OCI-LY1 (cell line): ENCODE results near the gene PAX5.
A peak's percentile ranks its signal among the peaks of the same experiment; 100 is the strongest.

Experiments used
- H2AFZ ChIP-seq: fragments of 200-600 bp; sonication (generic), shearing (Covaris generic); 2 replicates; pipeline ENCODE4 v1.6.0; 2014; ENCODE audit warnings: antibody characterized with exemption, mild to moderate bottlenecking, low read length
- H3F3A ChIP-seq: fragments of 200-600 bp; sonication (generic), shearing (Covaris generic); 2 replicates; pipeline ENCODE4 v1.6.0; 2014; ENCODE audit warnings: mild to moderate bottlenecking, antibody characterized with exemption, low read length, moderate library complexity; ENCODE audit not compliant: insufficient read depth
- H3K27ac ChIP-seq: fragments of 200-600 bp; sonication (generic); 2 replicates; pipeline ENCODE4 v1.5.1; 2014; ENCODE audit warnings: low read length, mixed run types, mild to moderate bottlenecking, low read depth; ENCODE audit not compliant: poor library complexity, severe bottlenecking
- H3K27me3 ChIP-seq: fragments of 200-600 bp; sonication (generic); 2 replicates; pipeline ENCODE4 v1.6.0; 2014; ENCODE audit warnings: antibody characterized with exemption, mild to moderate bottlenecking, low read length, moderate library complexity; ENCODE audit not compliant: insufficient read depth
- H3K36me3 ChIP-seq: fragments of 200-600 bp; sonication (generic); 2 replicates; pipeline ENCODE4 v1.6.1; 2014; ENCODE audit warnings: mild to moderate bottlenecking, antibody characterized with exemption, low read length, moderate library complexity, mixed read lengths; ENCODE audit not compliant: insufficient read depth
- H3K4me1 ChIP-seq: fragments of 200-600 bp; sonication (generic); 2 replicates; pipeline ENCODE4 v1.5.1; 2014; ENCODE audit warnings: mild to moderate bottlenecking, low read length, moderate library complexity; ENCODE audit not compliant: insufficient read depth, severe bottlenecking
- H3K4me2 ChIP-seq: fragments of 200-600 bp; sonication (generic), shearing (Covaris generic); 2 replicates; pipeline ENCODE4 v1.6.1; 2014; ENCODE audit warnings: low read length
- H3K4me3 ChIP-seq: fragments of 200-600 bp; sonication (generic); 2 replicates; pipeline ENCODE4 v1.5.1; 2014; ENCODE audit warnings: low read length, low read depth, mild to moderate bottlenecking, mixed read lengths; ENCODE audit not compliant: poor library complexity, severe bottlenecking
- H3K79me2 ChIP-seq: fragments of 200-600 bp; shearing (Covaris generic); 2 replicates; pipeline ENCODE4 v1.6.1; 2016; ENCODE audit warnings: mixed run types, low read length, mixed read lengths; ENCODE audit not compliant: insufficient read depth
- H3K9ac ChIP-seq: fragments of 200-600 bp; sonication (generic), shearing (Covaris generic); 2 replicates; pipeline ENCODE4 v1.6.1; 2014; ENCODE audit warnings: mild to moderate bottlenecking, low read length, mixed read lengths
- H3K9me2 ChIP-seq: fragments of 200-600 bp; sonication (generic), shearing (Covaris generic); 2 replicates; pipeline ENCODE4 v1.6.1; 2014; ENCODE audit warnings: low read depth, mild to moderate bottlenecking, low read length, mixed read lengths
- H3K9me3 ChIP-seq: fragments of 200-600 bp; shearing (Covaris generic); 2 replicates; pipeline ENCODE4 v1.6.1; 2014; ENCODE audit warnings: low read length, mixed read lengths
- H4K20me1 ChIP-seq: fragments of 200-600 bp; sonication (generic), shearing (Covaris generic); 2 replicates; pipeline ENCODE4 v1.6.0; 2016; ENCODE audit warnings: mild to moderate bottlenecking, low read length; ENCODE audit not compliant: insufficient read depth
- EZH2 ChIP-seq: fragments of 200-600 bp; sonication (generic), shearing (Covaris generic); IDR thresholded peaks from 2 replicates; pipeline ENCODE4 v1.8.0; 2017; ENCODE audit warnings: borderline replicate concordance, mixed run types, mild to moderate bottlenecking, antibody characterized with exemption, low read length, moderate library complexity, mixed read lengths
- TF ChIP-seq, protein P1 (sequence below): fragments of 200-600 bp; sonication (generic), shearing (Covaris generic); IDR thresholded peaks from 2 replicates; pipeline ENCODE4 v1.5.1; 2017; ENCODE audit warnings: mild to moderate bottlenecking, antibody characterized with exemption, low read length, moderate library complexity, mixed read lengths

The PAX5 gene

DNA sequence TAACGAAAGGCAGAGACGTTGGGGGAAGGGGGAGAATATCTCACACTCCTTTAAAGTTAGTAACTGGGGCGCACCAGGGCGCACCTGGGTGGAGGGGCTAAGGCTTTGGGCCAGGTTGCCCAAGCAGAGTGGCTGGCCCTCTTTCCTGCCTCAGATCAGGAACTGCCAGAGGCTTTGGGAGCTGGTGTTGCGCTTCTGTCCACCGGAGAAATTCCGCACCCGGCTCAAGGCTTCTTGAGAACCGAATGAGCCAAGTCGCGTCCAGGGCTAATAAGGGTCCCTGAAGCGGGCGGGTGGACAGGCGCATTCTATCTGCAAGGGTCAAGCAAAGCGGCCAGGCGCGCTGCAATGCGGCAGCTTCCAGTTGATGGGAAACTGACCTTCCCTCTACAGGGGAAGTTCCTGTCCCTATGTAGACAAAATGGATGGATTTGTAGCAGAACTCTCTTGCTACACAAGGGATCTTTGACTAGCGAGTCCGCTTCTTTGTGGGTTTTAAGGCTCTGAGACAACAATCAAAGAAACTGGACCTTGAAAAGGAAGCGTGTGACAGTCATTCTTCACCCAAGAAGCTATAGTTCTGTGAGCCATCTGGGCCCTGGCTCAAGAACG lies 5.5 kb downstream of the PAX5 start:
- Histone ChIP-seq H2AFZ (no peak overlapping the region), H3K27ac (peak overlapping the region; percentile 97), H3K79me2 (peaks cover 75% of the 10 kb centered on the region), H3F3A (peaks cover 5% of the 10 kb centered on the region; the same call in 1 of the 2 replicates), H3K9ac (peak overlapping the region; percentile 94), H3K9me2 (no peaks in the 10 kb centered on the region), H4K20me1 (no peaks in the 10 kb centered on the region), H3K9me3 (no peaks in the 10 kb centered on the region), H3K27me3 (no peaks in the 10 kb centered on the region), H3K36me3 (peaks cover 32% of the 10 kb centered on the region), H3K4me3 (peak overlapping the region; percentile 82), H3K4me2 (peak overlapping the region; percentile 88), H3K4me1 (peaks cover 81% of the 10 kb centered on the region)
- TF ChIP-seq, protein P1, sequence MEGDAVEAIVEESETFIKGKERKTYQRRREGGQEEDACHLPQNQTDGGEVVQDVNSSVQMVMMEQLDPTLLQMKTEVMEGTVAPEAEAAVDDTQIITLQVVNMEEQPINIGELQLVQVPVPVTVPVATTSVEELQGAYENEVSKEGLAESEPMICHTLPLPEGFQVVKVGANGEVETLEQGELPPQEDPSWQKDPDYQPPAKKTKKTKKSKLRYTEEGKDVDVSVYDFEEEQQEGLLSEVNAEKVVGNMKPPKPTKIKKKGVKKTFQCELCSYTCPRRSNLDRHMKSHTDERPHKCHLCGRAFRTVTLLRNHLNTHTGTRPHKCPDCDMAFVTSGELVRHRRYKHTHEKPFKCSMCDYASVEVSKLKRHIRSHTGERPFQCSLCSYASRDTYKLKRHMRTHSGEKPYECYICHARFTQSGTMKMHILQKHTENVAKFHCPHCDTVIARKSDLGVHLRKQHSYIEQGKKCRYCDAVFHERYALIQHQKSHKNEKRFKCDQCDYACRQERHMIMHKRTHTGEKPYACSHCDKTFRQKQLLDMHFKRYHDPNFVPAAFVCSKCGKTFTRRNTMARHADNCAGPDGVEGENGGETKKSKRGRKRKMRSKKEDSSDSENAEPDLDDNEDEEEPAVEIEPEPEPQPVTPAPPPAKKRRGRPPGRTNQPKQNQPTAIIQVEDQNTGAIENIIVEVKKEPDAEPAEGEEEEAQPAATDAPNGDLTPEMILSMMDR = no peak
- TF ChIP-seq EZH2 = no peak

- Histone ChIP-seq H3K9ac (peak overlapping the region; percentile 94), H3K9me2 (no peaks in the 10 kb centered on the region), H3K4me1 (peaks cover 88% of the 10 kb centered on the region), H4K20me1 (no peaks in the 10 kb centered on the region), H3K36me3 (peaks cover 36% of the 10 kb centered on the region), H3K4me2 (peak overlapping the region; percentile 88), H3K79me2 (peaks cover 75% of the 10 kb centered on the region), H2AFZ (no peak overlapping the region), H3K27ac (peak overlapping the region; percentile 97), H3K9me3 (no peaks in the 10 kb centered on the region), H3F3A (peaks cover 5% of the 10 kb centered on the region; the same call in 1 of the 2 replicates), H3K4me3 (peak overlapping the region; percentile 82), H3K27me3 (no peaks in the 10 kb centered on the region)
- TF ChIP-seq, protein P1 = no peak
- no peak for TF ChIP-seq EZH2
Measured at GRCh38 chr9:37027582-37028419, 6.3 kb downstream of the PAX5 start.

DNA sequence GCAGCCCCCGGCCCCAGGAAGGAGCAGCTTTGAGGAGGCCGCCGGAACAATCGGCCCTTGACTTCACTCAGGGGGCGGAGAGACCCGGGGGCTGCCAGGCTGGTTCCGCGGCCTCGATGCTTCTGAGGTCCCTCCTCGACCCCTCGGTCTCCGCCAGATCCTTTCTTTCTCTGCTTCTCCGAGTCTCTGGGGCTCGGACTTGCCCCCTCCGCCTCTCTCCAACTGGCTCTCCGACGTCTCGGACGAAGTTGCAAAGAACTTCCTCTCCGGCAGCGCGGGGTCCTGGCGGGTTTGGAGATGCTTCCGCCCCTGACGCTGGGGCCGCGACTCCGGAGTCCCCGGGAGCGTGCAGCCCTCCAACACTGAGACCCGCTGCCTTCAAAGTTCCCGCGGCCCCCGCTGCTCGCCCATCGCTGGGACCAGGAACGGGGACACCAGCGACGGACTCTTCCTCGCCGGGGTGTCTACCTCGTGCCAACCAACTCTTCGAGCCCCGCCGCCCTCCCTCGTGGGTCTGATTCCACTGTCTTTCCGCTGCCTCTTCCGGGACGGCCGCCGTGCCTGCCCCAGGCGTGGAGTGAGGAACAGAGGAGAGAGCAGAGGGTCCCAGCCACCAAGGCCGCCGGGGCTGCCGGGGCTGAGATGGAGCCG lies 7.0 kb downstream of the PAX5 start:
- Histone ChIP-seq H3K9me3 (no peaks in the 10 kb centered on the region), H3K4me2 (peak overlapping the region; percentile 88), H3K27ac (peak overlapping the region; percentile 68), H2AFZ (no peak overlapping the region), H3F3A (peaks cover 5% of the 10 kb centered on the region; the same call in 1 of the 2 replicates), H4K20me1 (no peaks in the 10 kb centered on the region), H3K36me3 (peaks cover 43% of the 10 kb centered on the region), H3K9ac (peak overlapping the region; percentile 78), H3K9me2 (no peaks in the 10 kb centered on the region), H3K4me1 (peaks cover 88% of the 10 kb centered on the region), H3K4me3 (peak overlapping the region; percentile 82), H3K27me3 (no peaks in the 10 kb centered on the region), H3K79me2 (peaks cover 75% of the 10 kb centered on the region)
- TF ChIP-seq, protein P1 = no peak
